Measurements from ENCODE around the gene ARID5A. TPM values are rescaled to one million over a fixed set of nuclear protein-coding genes. Genes with fewer than 3 reads are reported as not detected.

The ARID5A gene
- polyA plus RNA-seq, 1 donor, result 7.5 TPM

- H3K36me3 ChIP-seq (ENCODE audit: control insufficient read depth, insufficient read depth, low read length), result no peaks in the 10 kb centered on the region
- peak overlapping the region; percentile 41 for H3K4me3 ChIP-seq (ENCODE audit: low read length)
- no peak for DNase-seq
- H3K27ac ChIP-seq (ENCODE audit: low read length), result no peak overlapping the region
- H3K9me3 ChIP-seq (ENCODE audit: control insufficient read depth, low read depth, low read length), result no peaks in the 10 kb centered on the region
- peaks cover 7% of the 10 kb centered on the region for H3K4me1 ChIP-seq (ENCODE audit: control insufficient read depth, insufficient read depth, low read length)
- peaks cover 45% of the 10 kb centered on the region for H3K27me3 ChIP-seq (ENCODE audit: control insufficient read depth, insufficient read depth, low read length)
- 20% methylated on average over 1 of the region's 51 CpGs for WGBS (ENCODE audit: insufficient coverage, low lambda C conversion rate)
These were observed 9.1 kb upstream of the ARID5A start for GRCh38 chr2:96527286-96528005.

- Histone ChIP-seq H3K36me3 (ENCODE audit: control insufficient read depth, insufficient read depth, low read length) (no peaks in the 10 kb centered on the region), H3K4me1 (ENCODE audit: control insufficient read depth, insufficient read depth, low read length) (peaks cover 12% of the 10 kb centered on the region), H3K27me3 (ENCODE audit: control insufficient read depth, insufficient read depth, low read length) (peaks cover 45% of the 10 kb centered on the region), H3K27ac (ENCODE audit: low read length) (no peak overlapping the region), H3K9me3 (ENCODE audit: control insufficient read depth, low read depth, low read length) (no peaks in the 10 kb centered on the region), H3K4me3 (ENCODE audit: low read length) (no peak overlapping the region)
- WGBS (ENCODE audit: insufficient coverage, low lambda C conversion rate), result 50% methylated on average over 2 of the region's 14 CpGs
- no peak for DNase-seq
These were observed 8.4 kb upstream of the ARID5A start for GRCh38 chr2:96528006-96528699.

- no CpG with 5 or more reads among the region's 8 CpGs for WGBS (ENCODE audit: insufficient coverage, low lambda C conversion rate)
- no peak for DNase-seq
- no peak overlapping the region for H3K4me3 ChIP-seq (ENCODE audit: low read length)
- H3K36me3 ChIP-seq (ENCODE audit: control insufficient read depth, insufficient read depth, low read length), result no peaks in the 10 kb centered on the region
- H3K4me1 ChIP-seq (ENCODE audit: control insufficient read depth, insufficient read depth, low read length), result peaks cover 12% of the 10 kb centered on the region
- H3K9me3 ChIP-seq (ENCODE audit: control insufficient read depth, low read depth, low read length), result no peaks in the 10 kb centered on the region
- no peak overlapping the region for H3K27ac ChIP-seq (ENCODE audit: low read length)
- peaks cover 43% of the 10 kb centered on the region for H3K27me3 ChIP-seq (ENCODE audit: control insufficient read depth, insufficient read depth, low read length)
These were observed 7.7 kb upstream of the ARID5A start for GRCh38 chr2:96528700-96529375.

GRCh38 chr2:96529376-96530143 is 7.0 kb upstream of the ARID5A start:
- DNase-seq, result no peak
- WGBS (ENCODE audit: insufficient coverage, low lambda C conversion rate), result no CpG with 5 or more reads among the region's 9 CpGs
- no peak overlapping the region for H3K27ac ChIP-seq (ENCODE audit: low read length)

GRCh38 chr2:96530144-96530430 is 6.5 kb upstream of the ARID5A start:
- no CpG with 5 or more reads among the region's 6 CpGs for WGBS (ENCODE audit: insufficient coverage, low lambda C conversion rate)
- Histone ChIP-seq H3K36me3 (ENCODE audit: control insufficient read depth, insufficient read depth, low read length) (no peaks in the 10 kb centered on the region), H3K27me3 (ENCODE audit: control insufficient read depth, insufficient read depth, low read length) (peaks cover 38% of the 10 kb centered on the region), H3K9me3 (ENCODE audit: control insufficient read depth, low read depth, low read length) (no peaks in the 10 kb centered on the region), H3K4me3 (ENCODE audit: low read length) (no peak overlapping the region), H3K27ac (ENCODE audit: low read length) (no peak overlapping the region), H3K4me1 (ENCODE audit: control insufficient read depth, insufficient read depth, low read length) (peaks cover 12% of the 10 kb centered on the region)
- DNase-seq, result no peak

More at GRCh38 chr2:96529376-96530143, 7.0 kb upstream of the ARID5A start:
- H3K4me1 ChIP-seq (ENCODE audit: control insufficient read depth, insufficient read depth, low read length), result peaks cover 12% of the 10 kb centered on the region
- no peaks in the 10 kb centered on the region for H3K9me3 ChIP-seq (ENCODE audit: control insufficient read depth, low read depth, low read length)
- no peaks in the 10 kb centered on the region for H3K36me3 ChIP-seq (ENCODE audit: control insufficient read depth, insufficient read depth, low read length)
- H3K27me3 ChIP-seq (ENCODE audit: control insufficient read depth, insufficient read depth, low read length), result peaks cover 43% of the 10 kb centered on the region
- H3K4me3 ChIP-seq (ENCODE audit: low read length), result no peak overlapping the region

- no peak overlapping the region for H3K27ac ChIP-seq (ENCODE audit: low read length)
- no peaks in the 10 kb centered on the region for H3K36me3 ChIP-seq (ENCODE audit: control insufficient read depth, insufficient read depth, low read length)
- H3K4me1 ChIP-seq (ENCODE audit: control insufficient read depth, insufficient read depth, low read length), result peaks cover 12% of the 10 kb centered on the region
- H3K9me3 ChIP-seq (ENCODE audit: control insufficient read depth, low read depth, low read length), result no peaks in the 10 kb centered on the region
- H3K4me3 ChIP-seq (ENCODE audit: low read length), result no peak overlapping the region
- peaks cover 35% of the 10 kb centered on the region for H3K27me3 ChIP-seq (ENCODE audit: control insufficient read depth, insufficient read depth, low read length)
- WGBS (ENCODE audit: insufficient coverage, low lambda C conversion rate), result 64% methylated on average over 3 of the region's 16 CpGs
- no peak for DNase-seq
These were observed 5.8 kb upstream of the ARID5A start for GRCh38 chr2:96530474-96531357.

- peaks cover 30% of the 10 kb centered on the region for H3K27me3 ChIP-seq (ENCODE audit: control insufficient read depth, insufficient read depth, low read length)
- H3K27ac ChIP-seq (ENCODE audit: low read length), result peak overlapping the region; percentile 65
- DNase-seq, result no peak
- H3K36me3 ChIP-seq (ENCODE audit: control insufficient read depth, insufficient read depth, low read length), result no peaks in the 10 kb centered on the region
- H3K4me1 ChIP-seq (ENCODE audit: control insufficient read depth, insufficient read depth, low read length), result peaks cover 15% of the 10 kb centered on the region
- no peaks in the 10 kb centered on the region for H3K9me3 ChIP-seq (ENCODE audit: control insufficient read depth, low read depth, low read length)
- no CpG with 5 or more reads among the region's 9 CpGs for WGBS (ENCODE audit: insufficient coverage, low lambda C conversion rate)
- no peak overlapping the region for H3K4me3 ChIP-seq (ENCODE audit: low read length)
These were observed 5.2 kb upstream of the ARID5A start for GRCh38 chr2:96531366-96531765.

- peaks cover 26% of the 10 kb centered on the region for H3K27me3 ChIP-seq (ENCODE audit: control insufficient read depth, insufficient read depth, low read length)
- H3K4me3 ChIP-seq (ENCODE audit: low read length), result peak overlapping the region; percentile 35
- no peaks in the 10 kb centered on the region for H3K9me3 ChIP-seq (ENCODE audit: control insufficient read depth, low read depth, low read length)
- no peaks in the 10 kb centered on the region for H3K36me3 ChIP-seq (ENCODE audit: control insufficient read depth, insufficient read depth, low read length)
- 0% methylated on average over 3 of the region's 23 CpGs for WGBS (ENCODE audit: insufficient coverage, low lambda C conversion rate)
- H3K27ac ChIP-seq (ENCODE audit: low read length), result peak overlapping the region; percentile 65
- peaks cover 16% of the 10 kb centered on the region for H3K4me1 ChIP-seq (ENCODE audit: control insufficient read depth, insufficient read depth, low read length)
- peak; percentile 96 to 97 for DNase-seq
These were observed 4.6 kb upstream of the ARID5A start for GRCh38 chr2:96531872-96532505.

- WGBS (ENCODE audit: insufficient coverage, low lambda C conversion rate), result no CpG with 5 or more reads among the region's 7 CpGs
- Histone ChIP-seq H3K27me3 (ENCODE audit: control insufficient read depth, insufficient read depth, low read length) (peaks cover 28% of the 10 kb centered on the region), H3K4me3 (ENCODE audit: low read length) (no peak overlapping the region), H3K27ac (ENCODE audit: low read length) (peak overlapping the region; percentile 65), H3K9me3 (ENCODE audit: control insufficient read depth, low read depth, low read length) (no peaks in the 10 kb centered on the region), H3K36me3 (ENCODE audit: control insufficient read depth, insufficient read depth, low read length) (no peaks in the 10 kb centered on the region), H3K4me1 (ENCODE audit: control insufficient read depth, insufficient read depth, low read length) (peaks cover 21% of the 10 kb centered on the region)
- DNase-seq, result no peak
These were observed 3.8 kb upstream of the ARID5A start for GRCh38 chr2:96532641-96533291.

Measured in large intestine (tissue), 3 donors.